ENCODE data around the gene TANGO6. TPM values are rescaled to one million over a fixed set of nuclear protein-coding genes. Genes with fewer than 3 reads are reported as not detected.

Gene TANGO6
- total RNA-seq, 3 donors from 2014 or later: 7.4 to 19.7 (median 8.2) TPM

- Histone ChIP-seq H3K36me3 (ENCODE audit: low read depth) (no peaks in the 10 kb centered on the region), H3K4me3 (no peak overlapping the region), H3K9me3 (no peaks in the 10 kb centered on the region), H3K4me1 (ENCODE audit: low read depth) (no peaks in the 10 kb centered on the region)
- intact Hi-C loops (cut with DNase I, micrococcal nuclease): no loop called here
- TF ChIP-seq CTCF (IDR thresholded peaks at IDR 0.05): no peak
- ATAC-seq: no peak
- no peak for DNase-seq
These were observed 17.9 kb downstream of the TANGO6 start for GRCh38 chr16:68860978-68861892.

GRCh38 chr16:68866933-68867332 is 23.6 kb downstream of the TANGO6 start:
- ATAC-seq (no peak), DNase-seq (no peak)
- intact Hi-C loops (cut with DNase I, micrococcal nuclease): no loop called here
- Histone ChIP-seq H3K4me3 (no peak overlapping the region), H3K9me3 (no peaks in the 10 kb centered on the region), H3K4me1 (ENCODE audit: low read depth) (no peaks in the 10 kb centered on the region), H3K36me3 (ENCODE audit: low read depth) (no peaks in the 10 kb centered on the region)
- TF ChIP-seq CTCF (IDR thresholded peaks at IDR 0.05): no peak

GRCh38 chr16:68869492-68870088 is 26.3 kb downstream of the TANGO6 start:
- intact Hi-C loops (cut with DNase I, micrococcal nuclease): no loop called here
- Histone ChIP-seq H3K4me3 (no peak overlapping the region), H3K9me3 (no peaks in the 10 kb centered on the region), H3K36me3 (ENCODE audit: low read depth) (no peaks in the 10 kb centered on the region), H3K4me1 (ENCODE audit: low read depth) (peaks cover 7% of the 10 kb centered on the region)
- DNase-seq (no peak), ATAC-seq (no peak)
- TF ChIP-seq CTCF (IDR thresholded peaks at IDR 0.05): no peak

GRCh38 chr16:68873635-68874471 is 30.5 kb downstream of the TANGO6 start:
- peak; percentile 97 for ATAC-seq
- H3K36me3 ChIP-seq (ENCODE audit: low read depth): no peaks in the 10 kb centered on the region

More at GRCh38 chr16:68873635-68874471, 30.5 kb downstream of the TANGO6 start:
- Histone ChIP-seq H3K4me3 (no peak overlapping the region), H3K9me3 (no peaks in the 10 kb centered on the region), H3K4me1 (ENCODE audit: low read depth) (peaks cover 8% of the 10 kb centered on the region)
- intact Hi-C loops (cut with DNase I, micrococcal nuclease): no loop called here
- no peak for TF ChIP-seq CTCF (IDR thresholded peaks at IDR 0.05)
- no peak for DNase-seq
